ENCODE measurements around the gene COL24A1.

DNA sequence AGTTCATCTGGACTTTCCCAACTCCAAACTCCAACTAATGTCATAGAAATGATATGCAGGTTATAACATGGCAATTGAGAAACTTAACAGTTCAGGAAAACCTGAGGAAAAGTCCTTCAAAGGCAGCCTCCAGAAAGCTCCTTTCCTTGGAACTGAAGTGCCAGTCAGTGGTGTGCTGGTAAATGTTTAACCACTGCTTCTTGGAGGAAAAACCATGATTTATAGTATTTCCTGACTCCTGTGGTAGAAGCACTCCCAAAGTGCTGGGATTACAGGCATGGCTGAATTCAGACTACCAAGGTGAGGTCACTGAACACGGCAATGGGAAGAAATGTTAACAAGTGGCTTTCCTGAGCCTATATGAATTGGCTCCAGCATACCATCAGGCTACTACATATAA, 421.6 kb downstream of the COL24A1 start:
- TF ChIP-seq, protein P1, sequence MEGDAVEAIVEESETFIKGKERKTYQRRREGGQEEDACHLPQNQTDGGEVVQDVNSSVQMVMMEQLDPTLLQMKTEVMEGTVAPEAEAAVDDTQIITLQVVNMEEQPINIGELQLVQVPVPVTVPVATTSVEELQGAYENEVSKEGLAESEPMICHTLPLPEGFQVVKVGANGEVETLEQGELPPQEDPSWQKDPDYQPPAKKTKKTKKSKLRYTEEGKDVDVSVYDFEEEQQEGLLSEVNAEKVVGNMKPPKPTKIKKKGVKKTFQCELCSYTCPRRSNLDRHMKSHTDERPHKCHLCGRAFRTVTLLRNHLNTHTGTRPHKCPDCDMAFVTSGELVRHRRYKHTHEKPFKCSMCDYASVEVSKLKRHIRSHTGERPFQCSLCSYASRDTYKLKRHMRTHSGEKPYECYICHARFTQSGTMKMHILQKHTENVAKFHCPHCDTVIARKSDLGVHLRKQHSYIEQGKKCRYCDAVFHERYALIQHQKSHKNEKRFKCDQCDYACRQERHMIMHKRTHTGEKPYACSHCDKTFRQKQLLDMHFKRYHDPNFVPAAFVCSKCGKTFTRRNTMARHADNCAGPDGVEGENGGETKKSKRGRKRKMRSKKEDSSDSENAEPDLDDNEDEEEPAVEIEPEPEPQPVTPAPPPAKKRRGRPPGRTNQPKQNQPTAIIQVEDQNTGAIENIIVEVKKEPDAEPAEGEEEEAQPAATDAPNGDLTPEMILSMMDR (conservative IDR thresholded peaks at IDR 0.05; ENCODE audit: low read depth, low read length), result no peak
- TF ChIP-seq EZH2 (IDR thresholded peaks at IDR 0.05; ENCODE audit: borderline replicate concordance, low read depth, low read length, poor library complexity, severe bottlenecking), result no peak

Measured in A673 (cell line).